ENCODE measurements around the gene BFSP2.

The BFSP2 gene

DNA sequence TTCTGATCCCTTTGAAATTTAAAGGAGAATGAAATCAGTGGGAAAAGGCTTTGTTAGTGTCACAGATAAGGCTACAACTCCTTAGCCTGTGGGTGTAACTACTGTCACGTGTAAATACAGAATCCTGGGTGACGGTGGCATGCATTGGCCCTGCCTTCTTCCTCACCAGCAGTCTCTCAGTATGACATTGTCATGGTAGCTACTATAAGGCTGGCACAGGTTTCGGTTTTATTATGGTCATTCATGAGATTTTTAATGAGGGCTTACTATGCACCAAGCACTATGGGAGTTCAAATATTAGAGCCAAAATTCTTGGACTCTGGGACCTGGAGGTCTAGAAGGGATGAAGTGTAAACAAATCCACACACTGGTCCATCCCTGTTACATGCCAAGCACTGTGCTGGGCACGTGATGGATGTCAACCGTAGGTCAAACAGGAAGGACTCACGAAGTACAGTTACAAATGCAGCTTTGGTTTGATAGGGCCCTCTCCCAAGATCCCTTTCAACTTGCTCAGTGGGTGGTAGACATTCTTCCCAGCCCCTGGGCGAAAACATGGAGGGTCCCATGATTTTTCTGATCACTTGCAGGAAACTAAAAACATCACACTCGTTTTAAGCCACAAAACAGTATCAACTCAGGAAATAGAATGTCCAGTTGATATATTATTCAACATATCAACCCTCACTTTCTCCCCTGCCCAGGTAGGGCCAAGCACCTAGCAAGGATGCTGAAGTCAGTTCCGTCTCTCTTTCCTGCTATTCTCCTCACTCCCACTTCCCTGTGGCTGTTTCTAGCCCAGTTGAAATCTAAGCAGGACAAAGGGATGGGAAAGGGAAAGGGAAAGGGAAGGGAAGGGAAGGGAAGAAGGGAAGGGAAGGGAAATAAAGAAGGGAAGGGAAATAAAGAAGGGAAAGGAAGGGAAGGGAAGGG, 25.3 kb downstream of the BFSP2 start:
- no peak for DNase-seq

DNA sequence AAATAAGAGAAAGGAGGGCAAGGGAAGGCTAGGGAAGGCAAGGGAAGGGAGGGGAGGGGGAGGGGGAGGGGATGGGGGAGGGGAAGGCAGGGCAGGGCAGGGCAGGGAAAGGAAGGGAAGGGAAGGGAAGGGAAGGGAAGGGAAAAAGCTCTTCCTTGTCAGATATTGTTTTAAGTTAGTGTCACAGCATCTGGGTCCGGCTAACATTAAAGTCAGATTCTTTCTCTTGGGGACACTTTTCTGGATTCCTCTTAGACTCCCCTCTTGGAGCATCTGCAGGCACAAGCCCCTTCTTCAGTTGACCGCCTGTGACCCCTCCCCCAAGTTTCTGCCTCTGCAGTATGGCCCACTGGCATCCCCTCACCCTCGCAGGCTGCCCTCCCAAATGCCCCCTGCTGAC, 26.0 kb downstream of the BFSP2 start:
- DNase-seq: no peak

DNA sequence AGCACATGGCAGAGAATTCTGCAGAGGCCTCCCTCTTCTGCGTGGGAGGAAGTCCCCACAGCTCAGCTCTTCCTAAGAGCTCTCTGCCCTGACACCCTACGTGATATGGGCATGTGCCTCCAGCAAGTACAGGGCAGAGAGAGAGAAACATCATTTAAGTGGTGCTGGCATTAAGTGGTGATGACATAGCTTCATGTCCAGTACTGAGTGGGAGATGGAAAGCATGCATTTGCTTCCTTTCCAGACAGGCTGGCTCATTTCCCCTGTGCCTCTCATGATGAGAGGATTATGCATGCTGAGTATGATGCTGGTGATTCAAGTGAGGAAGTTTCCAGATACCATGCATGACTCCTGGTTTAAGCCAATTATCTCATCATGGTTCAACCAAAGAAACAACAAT, 26.9 kb downstream of the BFSP2 start:
- no peak for DNase-seq

DNA sequence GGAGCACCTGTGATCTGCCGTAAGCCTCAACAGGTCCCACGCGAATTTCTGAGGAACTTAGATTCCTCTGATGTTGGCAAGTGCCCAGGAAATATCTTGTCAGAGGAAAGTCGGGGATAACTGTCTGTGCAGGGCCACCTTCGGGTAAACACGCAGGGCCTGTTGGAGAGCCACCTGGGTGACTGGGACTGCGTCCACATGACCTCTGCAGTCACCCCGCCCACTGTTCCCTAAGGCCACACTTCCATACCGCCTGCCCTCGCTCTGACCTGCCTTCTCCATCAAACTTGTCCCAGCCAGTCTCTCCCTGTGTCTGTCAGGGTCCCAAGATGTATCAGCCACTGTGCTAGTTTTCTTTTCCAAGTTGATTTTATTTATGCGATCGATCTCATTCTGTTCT, 28.7 kb downstream of the BFSP2 start:
- no peak for DNase-seq

DNA sequence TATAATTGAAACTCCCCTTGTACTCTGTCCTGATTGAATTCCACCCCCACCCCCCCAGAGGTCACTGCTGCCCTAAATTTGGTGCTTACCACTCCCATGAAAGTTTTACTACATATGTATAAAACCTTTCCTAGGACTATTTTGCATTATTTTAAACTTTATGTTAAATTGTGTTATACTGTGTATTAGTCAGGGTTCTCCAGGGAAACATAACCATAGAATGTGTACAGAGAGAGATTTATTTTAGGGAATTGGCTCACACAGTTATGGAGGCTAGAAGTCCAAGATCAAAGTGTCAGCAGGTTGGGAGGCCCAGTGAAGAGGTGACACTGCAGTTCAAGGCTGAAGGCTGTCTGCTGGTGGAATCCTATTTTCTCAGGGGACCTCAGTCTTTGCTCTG, 29.2 kb downstream of the BFSP2 start:
- no peak for DNase-seq

DNA sequence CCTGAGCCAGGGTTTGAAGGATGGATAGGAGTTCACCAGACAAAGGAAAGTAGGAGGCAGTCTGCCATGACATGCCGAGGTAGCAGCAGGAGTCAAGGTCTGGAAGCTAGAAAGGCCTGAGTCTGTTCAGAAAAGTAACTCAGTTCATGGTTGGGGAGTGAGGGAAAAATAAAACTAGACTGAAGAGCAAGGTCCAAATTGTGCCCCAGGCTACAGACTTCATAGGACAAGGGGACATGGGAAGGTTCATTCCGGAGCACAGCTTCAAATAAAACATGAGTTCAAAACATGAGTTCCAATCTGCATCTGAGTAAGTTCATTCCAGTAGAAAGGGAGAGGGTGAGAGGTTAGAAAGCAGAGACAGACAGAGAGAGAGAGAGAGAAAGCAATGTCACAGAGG, 39.7 kb downstream of the BFSP2 start:
- DNase-seq: no peak

DNA sequence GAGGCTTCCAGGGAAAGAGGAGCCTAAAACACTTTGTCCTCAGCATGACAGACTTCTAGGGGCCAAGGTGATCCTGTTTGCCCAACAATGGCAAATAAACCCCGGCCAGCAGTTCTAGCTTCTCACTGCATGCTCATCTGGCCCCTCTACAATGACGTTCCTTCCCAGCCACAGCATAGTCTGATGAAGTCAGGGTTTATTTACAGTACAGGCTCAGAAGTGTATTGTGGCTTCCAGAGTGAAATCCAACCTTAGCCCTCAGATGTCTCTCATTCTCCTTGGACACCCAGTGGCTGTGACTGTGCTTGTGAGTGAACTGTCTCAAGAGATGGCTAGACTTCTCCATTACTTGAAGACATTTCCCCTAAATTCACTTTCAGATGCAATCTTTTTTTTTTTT, 40.8 kb downstream of the BFSP2 start:
- no peak for DNase-seq

DNA sequence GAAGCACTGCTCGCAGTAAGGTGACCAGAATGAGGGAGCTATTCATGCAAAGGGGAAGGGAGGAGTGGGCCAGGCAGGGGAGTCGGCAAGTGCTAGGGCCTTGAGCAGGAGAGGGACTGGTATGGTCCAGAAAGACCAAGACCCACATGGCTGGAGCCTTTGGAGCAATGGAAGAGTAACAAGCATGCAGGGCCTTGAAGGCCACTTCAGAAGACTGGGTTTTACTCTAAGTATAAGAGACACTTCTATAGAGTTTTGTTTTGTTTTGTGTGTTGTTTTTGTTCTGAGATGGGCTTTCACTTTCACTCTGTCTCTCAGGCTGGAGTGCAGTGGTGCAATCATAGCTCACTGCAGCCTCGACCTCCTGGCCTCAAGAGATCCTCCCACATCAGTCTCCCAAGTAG, 42.0 kb downstream of the BFSP2 start:
- no peak for DNase-seq

DNA sequence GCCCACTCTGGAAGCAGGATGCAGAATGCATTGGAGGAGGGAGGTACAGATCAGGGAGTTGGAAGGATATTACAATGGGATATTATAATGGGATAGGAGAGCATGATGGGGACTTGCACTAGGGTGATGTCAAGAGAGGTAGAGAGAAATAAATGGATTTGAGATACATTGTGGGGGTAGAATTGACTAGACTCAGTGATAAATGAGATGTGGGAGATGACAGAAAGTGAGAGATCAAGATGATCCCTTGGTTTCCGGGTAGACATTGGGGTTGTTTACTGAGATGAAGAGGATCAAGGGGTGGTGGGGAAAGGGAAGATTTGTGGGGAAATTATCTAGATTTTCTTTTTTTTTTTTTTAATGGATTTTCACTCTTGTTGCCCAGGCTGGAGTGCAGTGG, 42.7 kb downstream of the BFSP2 start:
- DNase-seq: no peak

DNA sequence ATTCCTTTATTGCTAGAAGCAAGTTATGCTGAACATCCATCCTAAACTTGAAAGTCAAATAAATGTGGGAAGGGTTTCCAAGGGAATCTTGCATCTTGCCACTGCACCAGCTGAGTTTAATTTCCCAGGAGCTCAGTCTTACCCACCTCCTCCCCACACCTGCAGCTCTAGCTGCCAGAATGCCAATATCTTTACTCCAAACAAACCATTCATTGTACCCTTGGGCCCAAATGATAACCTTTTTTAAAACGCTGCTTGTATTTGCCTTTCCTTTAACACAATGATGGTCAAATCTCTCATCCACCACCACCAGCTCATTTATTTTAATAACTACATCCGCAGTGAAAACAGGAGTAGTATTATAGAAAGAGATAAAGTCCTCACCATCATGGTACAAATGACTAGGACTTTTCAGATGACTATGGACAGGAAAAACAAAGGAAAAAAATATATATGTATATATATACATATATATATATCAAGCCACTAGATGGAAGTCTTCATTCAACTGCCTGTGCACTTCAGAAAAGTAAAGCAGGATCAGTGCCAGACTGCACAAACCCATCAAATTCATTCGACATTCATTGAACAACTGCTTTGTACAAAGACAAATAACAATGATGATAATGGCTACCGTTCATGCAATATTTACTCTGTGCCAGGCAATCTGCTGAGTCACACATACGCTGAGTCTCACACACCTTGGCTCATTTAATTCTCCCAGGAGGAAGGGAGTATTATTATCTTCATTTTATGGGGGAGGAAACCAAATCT, 44.0 kb downstream of the BFSP2 start:
- DNase-seq: no peak

DNA sequence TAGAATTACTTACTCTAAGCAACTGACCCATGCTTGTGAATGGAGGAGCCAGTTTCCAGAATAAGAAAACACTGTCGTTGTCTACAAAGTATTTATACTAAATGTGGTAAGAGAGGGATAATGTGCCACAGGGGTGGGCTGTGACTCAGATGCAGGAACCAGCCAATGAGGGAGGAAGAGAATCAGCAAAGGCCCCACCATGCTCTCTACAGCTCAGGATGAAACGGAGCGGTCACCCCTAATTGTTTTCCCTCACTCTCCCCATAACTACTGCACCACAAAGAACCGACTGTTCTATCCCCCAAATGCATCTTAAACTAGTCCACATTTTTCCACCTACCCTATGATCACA, 44.5 kb downstream of the BFSP2 start:
- no peak for DNase-seq

DNA sequence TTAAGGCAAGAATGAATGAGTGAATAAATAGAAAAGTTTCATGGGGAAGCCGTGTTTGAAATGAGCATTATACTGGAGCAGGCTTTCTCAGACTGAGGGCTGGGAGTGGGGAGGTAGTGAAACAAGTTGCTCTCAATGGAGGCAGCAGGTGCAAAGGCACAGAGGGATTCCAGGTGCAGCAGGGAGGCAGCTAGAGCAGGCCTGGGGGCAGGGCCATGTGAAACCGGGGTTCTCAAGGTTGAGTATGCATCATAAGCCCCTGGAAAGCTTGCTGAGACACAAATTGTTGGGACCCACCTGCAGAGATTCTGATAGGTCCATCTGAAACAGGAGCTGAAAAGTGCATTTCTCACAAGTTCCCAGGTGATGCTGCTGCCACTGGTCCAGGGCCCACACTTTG, 45.3 kb downstream of the BFSP2 start:
- no peak for DNase-seq

DNA sequence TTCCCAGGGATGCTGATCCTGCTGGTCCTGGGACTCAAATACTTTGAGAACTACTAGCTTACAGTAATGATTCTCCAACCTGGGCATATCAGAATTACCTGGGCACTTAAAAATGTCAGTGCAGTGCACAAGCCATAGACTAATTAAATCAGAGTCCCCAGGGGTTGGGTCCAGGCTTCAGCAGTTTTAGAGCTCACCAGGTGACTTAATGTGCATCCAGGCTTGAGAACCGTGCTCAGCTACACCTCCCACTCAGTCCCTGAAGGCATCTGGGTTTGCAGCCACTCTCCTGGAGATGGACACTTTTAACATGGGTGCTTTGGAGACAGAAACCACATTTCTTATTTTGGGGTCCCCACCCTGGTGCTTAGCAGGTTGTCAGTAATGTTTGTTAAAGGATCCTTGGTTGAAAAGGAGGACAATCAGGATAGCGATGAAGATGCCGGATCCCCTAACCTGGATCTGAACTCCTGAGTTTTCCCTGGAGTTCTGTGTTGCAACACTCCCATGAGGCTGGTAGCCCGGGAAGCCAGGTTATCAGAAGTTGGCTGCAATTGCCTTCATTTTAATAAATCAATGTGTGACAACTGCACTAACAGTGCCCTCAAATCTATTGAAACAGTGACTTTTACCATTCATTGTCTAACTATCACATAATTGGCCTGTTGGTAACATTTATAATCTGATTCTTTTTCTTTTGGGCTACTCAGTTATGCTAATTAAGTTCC, 48.1 kb downstream of the BFSP2 start:
- no peak for DNase-seq

DNA sequence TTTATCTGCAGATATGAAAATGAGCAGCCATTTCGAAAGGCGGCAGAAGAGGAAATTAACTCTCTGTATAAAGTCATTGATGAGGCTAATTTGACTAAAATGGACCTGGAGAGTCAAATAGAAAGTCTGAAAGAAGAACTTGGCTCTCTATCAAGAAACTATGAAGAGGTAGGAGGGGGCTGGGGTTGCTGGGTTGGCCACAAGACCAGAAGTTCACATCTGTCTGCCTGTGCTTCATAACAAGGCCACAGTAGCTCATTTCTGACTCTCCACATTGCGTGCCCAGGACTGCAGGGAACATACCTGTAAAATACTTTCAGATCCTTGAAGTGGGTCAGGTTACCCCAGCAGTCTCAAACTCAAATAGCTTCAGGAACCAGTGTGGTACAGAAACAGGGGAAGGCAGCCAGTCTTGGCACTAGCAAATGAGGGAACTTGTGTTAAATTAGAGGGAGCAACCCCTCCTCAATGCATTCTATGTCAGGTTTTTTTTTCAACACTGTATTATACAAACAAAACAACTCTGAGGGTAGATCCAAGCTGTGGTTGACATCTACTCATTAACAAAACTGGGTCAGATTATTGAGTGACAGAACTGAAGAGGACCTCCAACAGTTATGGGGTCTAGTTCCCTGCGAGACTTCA, 48.7 kb downstream of the BFSP2 start:
- no peak for DNase-seq

DNA sequence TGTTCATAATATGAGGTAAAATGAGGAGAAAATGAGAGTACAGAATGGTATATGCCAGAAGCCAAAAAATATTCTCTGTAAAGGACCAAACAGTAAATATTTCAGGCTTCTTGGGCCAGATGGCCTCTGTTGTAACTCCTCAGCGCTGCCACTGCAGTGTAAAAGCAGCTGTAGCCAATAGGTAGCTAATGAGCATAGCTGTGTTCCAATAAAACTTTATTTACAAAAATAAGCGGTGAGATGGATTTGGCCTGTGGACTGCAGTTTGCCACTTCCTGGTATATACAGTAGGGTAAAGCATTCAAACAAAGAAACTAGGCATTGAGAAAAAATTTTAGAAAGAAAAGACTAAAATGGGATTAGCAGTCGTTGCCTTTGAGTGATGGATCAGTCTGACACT, 51.5 kb downstream of the BFSP2 start:
- DNase-seq: no peak

DNA sequence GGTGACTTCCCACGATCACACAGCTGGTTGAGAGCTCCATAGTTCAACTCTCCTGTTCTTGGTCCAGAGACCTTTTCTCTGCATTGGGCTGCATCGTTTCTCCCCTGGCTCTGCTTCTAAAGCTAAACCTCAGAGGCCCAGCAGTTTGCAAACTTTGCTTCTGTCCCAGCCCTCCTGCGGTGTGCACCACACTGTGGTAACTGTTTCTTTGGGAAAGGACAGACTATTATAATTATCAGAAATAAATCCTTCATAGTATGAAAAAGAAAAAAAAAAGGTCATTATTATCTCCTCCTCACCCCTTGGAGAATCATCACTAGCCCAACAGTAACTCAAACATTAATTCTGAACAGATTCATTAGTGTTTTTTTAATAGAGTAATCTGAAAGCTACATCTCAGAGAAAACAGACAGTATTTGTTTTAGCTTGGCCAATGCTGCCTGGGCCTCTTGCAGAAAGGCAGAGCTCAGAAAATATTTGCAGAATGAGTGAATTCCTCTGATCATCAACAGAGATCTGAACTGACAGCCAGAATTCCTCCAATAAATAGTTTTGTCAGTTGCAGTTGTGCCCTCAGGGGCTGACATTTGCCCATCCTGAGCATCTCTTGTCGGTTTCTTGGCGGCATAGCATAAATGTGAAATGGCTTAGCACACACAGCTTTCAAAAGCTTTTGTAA, 52.9 kb downstream of the BFSP2 start:
- no peak for DNase-seq

DNA sequence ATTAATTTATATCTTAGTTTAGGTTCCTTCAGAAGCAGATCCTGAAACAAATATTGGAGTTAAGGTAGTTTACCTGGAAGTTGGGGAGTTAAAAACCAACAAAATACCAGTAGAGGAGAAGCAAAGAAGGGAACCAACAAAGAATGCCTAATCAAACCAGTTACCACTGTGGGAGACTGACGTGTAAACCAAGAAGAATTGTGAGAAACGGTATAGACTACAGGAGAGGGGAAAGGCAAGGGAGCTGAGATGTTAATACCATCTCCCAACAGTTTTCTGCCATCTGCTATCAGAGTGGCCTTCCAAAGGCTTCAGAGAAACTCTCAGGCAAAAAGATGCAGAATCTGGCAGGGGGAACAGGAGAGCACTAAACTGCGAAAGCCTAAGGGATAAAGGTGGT, 53.5 kb downstream of the BFSP2 start:
- DNase-seq: no peak

DNA sequence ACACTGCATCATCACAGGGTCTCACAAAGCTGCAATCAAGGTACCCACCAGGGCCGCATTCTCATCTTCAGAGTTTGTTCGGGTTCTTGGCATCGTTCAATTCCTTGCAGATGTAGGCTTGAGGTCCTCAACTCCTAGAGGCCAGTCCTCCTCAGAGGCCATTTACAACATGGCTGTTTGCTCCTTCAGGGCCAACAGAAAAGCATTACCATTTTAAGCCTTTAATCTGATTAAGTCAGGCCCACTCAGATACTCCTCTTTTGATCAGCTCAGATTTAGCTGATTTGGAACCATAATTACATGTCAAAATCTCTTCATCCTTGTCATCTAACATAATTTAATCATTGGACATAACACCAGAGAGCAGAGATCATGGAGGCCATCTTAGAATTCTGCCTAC, 55.4 kb downstream of the BFSP2 start:
- no peak for DNase-seq

DNA sequence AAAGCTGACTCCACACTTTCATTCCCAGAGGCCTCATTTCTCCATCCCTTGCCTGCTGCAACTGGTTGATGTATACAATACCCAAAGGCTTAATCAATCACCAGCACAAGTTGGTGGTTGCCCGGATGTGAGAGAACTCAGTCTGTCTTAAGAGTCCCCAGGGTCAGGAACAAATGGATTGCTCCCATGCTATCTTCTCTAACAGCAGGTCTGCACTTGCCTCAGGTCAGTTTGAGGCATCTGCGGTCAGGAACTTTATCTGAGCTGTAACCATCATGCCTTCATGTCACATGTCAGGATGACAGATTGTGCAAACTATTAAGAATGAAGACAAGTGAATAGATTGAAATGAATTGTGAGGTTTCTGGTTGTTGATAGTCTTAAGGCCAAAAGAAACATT, 56.1 kb downstream of the BFSP2 start:
- no peak for DNase-seq

DNA sequence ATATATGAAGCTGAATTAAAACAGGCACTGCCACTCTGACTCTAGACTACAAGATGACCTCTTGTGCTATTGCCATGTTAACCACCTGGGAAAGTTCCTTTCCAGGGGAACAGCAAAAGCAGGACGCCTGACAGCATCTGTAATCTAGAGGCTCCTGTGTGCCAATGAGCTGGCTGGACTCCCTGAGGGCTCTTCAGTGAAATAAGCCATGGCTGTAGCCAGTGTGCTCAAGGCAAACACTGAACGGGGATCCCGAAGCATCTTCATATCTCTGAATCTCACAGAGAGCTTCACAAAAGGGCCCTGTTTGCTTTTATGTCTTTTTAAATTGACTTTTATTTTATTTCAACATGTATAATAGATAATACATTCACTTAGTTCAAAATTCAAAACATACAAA, 57.2 kb downstream of the BFSP2 start:
- DNase-seq: no peak

DNA sequence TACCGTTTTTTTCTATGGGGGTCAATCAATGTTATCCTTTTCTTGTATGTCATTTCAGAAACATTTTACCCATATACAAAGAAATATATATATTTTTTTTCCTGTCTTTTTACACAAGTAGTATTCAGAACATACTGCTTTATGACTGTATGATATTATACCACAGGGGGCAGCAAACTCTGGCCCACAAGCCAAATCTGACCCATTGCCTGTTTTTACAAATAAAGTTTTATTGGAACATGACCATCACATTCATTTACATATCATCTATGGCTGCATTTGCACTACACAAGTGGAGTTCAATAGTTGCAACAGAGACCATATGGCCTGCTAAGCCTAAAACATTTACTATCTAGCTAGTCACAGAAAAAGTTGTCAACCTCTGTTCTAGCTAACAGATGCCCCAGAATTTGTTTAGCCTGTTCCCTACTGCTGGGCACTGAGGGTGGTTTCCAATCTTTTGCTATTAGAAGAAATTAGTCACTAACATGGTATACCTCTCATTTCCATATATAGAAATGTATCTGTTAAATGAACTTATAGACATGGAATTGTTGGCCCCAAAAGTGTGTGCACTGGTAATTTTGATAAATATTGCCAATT, 57.7 kb downstream of the BFSP2 start:
- no peak for DNase-seq

DNA sequence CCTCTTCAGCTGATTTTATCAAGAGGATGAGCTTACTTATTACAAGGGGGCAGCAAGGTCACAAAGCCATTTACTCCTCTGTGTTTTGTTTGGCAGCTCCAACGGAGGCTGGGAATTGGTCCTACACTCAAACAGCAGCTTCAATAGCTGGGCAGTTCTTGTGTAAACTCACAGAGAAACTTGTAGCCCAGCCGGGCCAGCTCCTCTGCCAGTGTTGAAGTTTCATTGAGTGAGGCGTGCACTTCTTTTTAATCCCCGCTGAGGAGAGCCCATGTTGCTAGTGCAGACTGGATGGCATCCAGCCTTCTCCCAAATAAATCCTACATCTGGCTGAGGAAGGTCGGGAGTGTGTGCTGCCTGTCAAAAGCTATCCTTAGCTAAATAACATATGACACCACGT, 59.5 kb downstream of the BFSP2 start:
- DNase-seq: no peak
